Bronchial epithelial cell (primary cell): ENCODE data around the gene ABHD11. TPM values are rescaled to one million over a fixed set of nuclear protein-coding genes. Genes with fewer than 3 reads are reported as not detected.
A peak's percentile ranks its signal among the peaks of the same experiment; 100 is the strongest.

ENCODE experiments used
- DNase-seq: peaks from one replicate; pipeline ENCODE4 v3.0.0-alpha.2; 2010; ENCODE audit warnings: low read depth
- FAIRE-seq: peaks from 2 replicates; lab custom pipeline; 2011; peaks lifted over from hg19 to GRCh38; lab: Jason Lieb, UNC
- H3K27me3 ChIP-seq: 2 replicates; pipeline ENCODE4 v1.5.1; 2011; ENCODE audit warnings: low read length; ENCODE audit not compliant: control insufficient read depth, insufficient read depth
- H3K36me3 ChIP-seq: 2 replicates; pipeline ENCODE4 v1.5.1; 2011; ENCODE audit warnings: low read length; ENCODE audit not compliant: control insufficient read depth, insufficient read depth
- H3K4me3 ChIP-seq: 2 replicates; pipeline ENCODE4 v1.5.1; 2011; ENCODE audit warnings: mild to moderate bottlenecking, low read depth, low read length, control low read depth
- CTCF ChIP-seq: IDR thresholded peaks from 2 replicates; pipeline ENCODE4 v1.5.1; 2011; ENCODE audit warnings: mild to moderate bottlenecking, moderate library complexity, low read length, control low read depth, inconsistent platforms; ENCODE audit not compliant: insufficient read depth, severe bottlenecking
- total RNA-seq: library from RNA; depleted of rRNA; stranded (reverse); fragments of >200 nt; gene quantifications from 2 replicates; pipeline ENCODE4 v1.2.1, GENCODE V29; 2014

The ABHD11 gene
- total RNA-seq, 1 donor from 2014 or later, result 7.1 TPM

- no peak for DNase-seq
- H3K27me3 ChIP-seq, result no peaks in the 10 kb centered on the region
- H3K36me3 ChIP-seq, result peaks cover 5% of the 10 kb centered on the region
- FAIRE-seq, result no peak
- no peak overlapping the region for H3K4me3 ChIP-seq
- TF ChIP-seq CTCF, result no peak
Observed at GRCh38 chr7:73735528-73735905, 3.1 kb downstream of the ABHD11 start.

GRCh38 chr7:73734619-73735527 is 3.7 kb downstream of the ABHD11 start:
- peak; percentile 81 for DNase-seq
- no peak overlapping the region for H3K4me3 ChIP-seq
- peak; percentile 94 for TF ChIP-seq CTCF
- FAIRE-seq, result peak; percentile 52
- H3K27me3 ChIP-seq, result no peaks in the 10 kb centered on the region
- peaks cover 5% of the 10 kb centered on the region for H3K36me3 ChIP-seq

- Histone ChIP-seq H3K27me3 (no peaks in the 10 kb centered on the region), H3K36me3 (peaks cover 5% of the 10 kb centered on the region), H3K4me3 (no peak overlapping the region)
- DNase-seq (no peak), FAIRE-seq (no peak)
- TF ChIP-seq CTCF, result no peak
Observed at GRCh38 chr7:73732397-73732796, 6.2 kb downstream of the ABHD11 start.

GRCh38 chr7:73730485-73730884 is 8.1 kb downstream of the ABHD11 start:
- no peak for TF ChIP-seq CTCF
- H3K36me3 ChIP-seq, result no peaks in the 10 kb centered on the region
- DNase-seq, result no peak
- H3K27me3 ChIP-seq, result no peaks in the 10 kb centered on the region
- H3K4me3 ChIP-seq, result no peak overlapping the region
- no peak for FAIRE-seq

- no peaks in the 10 kb centered on the region for H3K27me3 ChIP-seq
- no peak for TF ChIP-seq CTCF
- no peak for DNase-seq
- no peaks in the 10 kb centered on the region for H3K36me3 ChIP-seq
- no peak overlapping the region for H3K4me3 ChIP-seq
- FAIRE-seq, result no peak
Observed at GRCh38 chr7:73728551-73728950, 10.1 kb downstream of the ABHD11 start.
